Ovary (tissue), 9 donors: ENCODE results near the gene MUSK. TPM values are rescaled to one million over a fixed set of nuclear protein-coding genes. Genes with fewer than 3 reads are reported as not detected.
"Not testable (repeated sequence)": the region's sequence is repeated elsewhere in the genome, so short reads cannot be mapped to it uniquely, and the experiment has no call there.

Source experiments
- DNase-seq, 5 donors: peaks; one replicate each; pipeline ENCODE4 v3.0.0-alpha.2; 2019 to 2020
- H3K27ac ChIP-seq, 2 donors: fragments of 200-600 bp; one replicate each; pipeline versions ENCODE4 v1.5.1 to v1.8.0; 2019 to 2022
- H3K27me3 ChIP-seq: fragments of 200-600 bp; one replicate; pipeline ENCODE4 v1.8.0; 2022
- H3K36me3 ChIP-seq: fragments of 200-600 bp; sonication (generic); one replicate; pipeline ENCODE4 v1.5.1; 2019
- H3K4me1 ChIP-seq: one replicate; pipeline ENCODE4 v1.8.1; 2013; ENCODE audit warnings: mild to moderate bottlenecking, moderate library complexity; ENCODE audit not compliant: insufficient read depth
- H3K4me3 ChIP-seq: fragments of 200-600 bp; sonication (generic); one replicate; pipeline ENCODE4 v1.5.1; 2017
- H3K9me3 ChIP-seq, 2 donors: fragments of 200-600 bp in 1 of 2; sonication (generic) in 1 of 2; one replicate each; pipeline versions ENCODE4 v1.5.1 to v1.8.1; 2013 to 2019; ENCODE audit warnings: mild to moderate bottlenecking in 1 of 2, moderate library complexity in 1 of 2
- EP300 ChIP-seq: sonication (generic); formaldehyde crosslinking; IDR thresholded peaks from one replicate; pipeline ENCODE4 v1.6.1; 2017; ENCODE audit warnings: antibody characterized with exemption
- POLR2A ChIP-seq: fragments of 450-650 bp; IDR thresholded peaks from one replicate; pipeline ENCODE4 v1.6.1; 2017; ENCODE audit warnings: antibody characterized with exemption, mild to moderate bottlenecking, moderate library complexity
- WGBS, 3 donors: extraction: QIAGEN DNeasy Blood & Tissue Kit in 1 of 3; methylation state at CpG; one replicate each; pipeline versions ENCODE4 v1.1.5 to v1.1.7; 2013 to 2017; 5-methylcytosine and 5-hydroxymethylcytosine counted together
- intact Hi-C, 4 donors: fragments of 100-400 bp; cut with DNase I; formaldehyde crosslinking; loops; one replicate each; pipeline versions ENCODE4 v1.11.0 to v1.15.1; 2022 to 2023
- polyA plus RNA-seq, 2 donors: library from polyadenylated mRNA; stranded (reverse); fragments of 200-250 nt in 1 of 2; fragments of 350-450 nt in 1 of 2; fragmentation: Illumina TruSeq in 1 of 2; extraction: RNeasy Lipid Tissue Mini Kit (QIAGEN cat#74804) in 1 of 2; gene quantifications; one replicate each; pipeline ENCODE4 v1.2.3, GENCODE V29; 2013 to 2014
- total RNA-seq, 7 donors: library from RNA; depleted of rRNA in 2 of 7; stranded (reverse); fragments of >200 nt in 2 of 7; fragmentation: NEBNext Ultra II Directional in 3 of 7; extraction: Animal tissue kit (Norgen Biotek cat#: 25700) in 3 of 7; gene quantifications; one replicate each; pipeline versions ENCODE4 v1.1.0 to v1.2.4, GENCODE V29; 2016 to 2023
- TF ChIP-seq, protein P1 (sequence below), 3 donors: fragments of 450-650 bp in 2 of 3; fragments of 200-600 bp in 1 of 3; IDR thresholded peaks; one replicate each; pipeline versions ENCODE4 v1.5.1 to v1.8.0; 2016 to 2022; ENCODE audit warnings: antibody characterized with exemption in 3 of 3, mild to moderate bottlenecking in 1 of 3
- donor health status: DM: no; HTN: no; CAD: no; lungs with moderate emphysema.
- donor health status: DM: no; HTN: no; CAD: no.
- donor health status: Bipolar disorder and iron deficiency.
- donor health status: DM: yes; HTN: yes; CAD: no.
- donor health status: DM: no; HTN: no; CAD: no.
- donor health status: DM: yes; HTN: yes; CAD: no.

MUSK gene
- total and polyA plus RNA-seq, 9 donors: 0.10 to 0.91 (median 0.17) TPM; not detected in 1

- Histone ChIP-seq H3K9me3 (no peaks in the 10 kb centered on the region), H3K4me3 (no peak overlapping the region), H3K36me3 (no peaks in the 10 kb centered on the region), H3K27ac (no peak overlapping the region), H3K4me1 (no peaks in the 10 kb centered on the region), H3K27me3 (no peaks in the 10 kb centered on the region)
- WGBS, 3 donors: 2 to 6% (median 6%) methylated on average over 1 of the region's 1 CpG
- DNase-seq: no peak
- TF ChIP-seq, protein P1, sequence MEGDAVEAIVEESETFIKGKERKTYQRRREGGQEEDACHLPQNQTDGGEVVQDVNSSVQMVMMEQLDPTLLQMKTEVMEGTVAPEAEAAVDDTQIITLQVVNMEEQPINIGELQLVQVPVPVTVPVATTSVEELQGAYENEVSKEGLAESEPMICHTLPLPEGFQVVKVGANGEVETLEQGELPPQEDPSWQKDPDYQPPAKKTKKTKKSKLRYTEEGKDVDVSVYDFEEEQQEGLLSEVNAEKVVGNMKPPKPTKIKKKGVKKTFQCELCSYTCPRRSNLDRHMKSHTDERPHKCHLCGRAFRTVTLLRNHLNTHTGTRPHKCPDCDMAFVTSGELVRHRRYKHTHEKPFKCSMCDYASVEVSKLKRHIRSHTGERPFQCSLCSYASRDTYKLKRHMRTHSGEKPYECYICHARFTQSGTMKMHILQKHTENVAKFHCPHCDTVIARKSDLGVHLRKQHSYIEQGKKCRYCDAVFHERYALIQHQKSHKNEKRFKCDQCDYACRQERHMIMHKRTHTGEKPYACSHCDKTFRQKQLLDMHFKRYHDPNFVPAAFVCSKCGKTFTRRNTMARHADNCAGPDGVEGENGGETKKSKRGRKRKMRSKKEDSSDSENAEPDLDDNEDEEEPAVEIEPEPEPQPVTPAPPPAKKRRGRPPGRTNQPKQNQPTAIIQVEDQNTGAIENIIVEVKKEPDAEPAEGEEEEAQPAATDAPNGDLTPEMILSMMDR (IDR thresholded peaks at IDR 0.05): no peak
- TF ChIP-seq EP300 (no peak), POLR2A (no peak)
- intact Hi-C loops: no loop called here
Measured at GRCh38 chr9:110785166-110785565, 116.6 kb downstream of the MUSK start.

DNA sequence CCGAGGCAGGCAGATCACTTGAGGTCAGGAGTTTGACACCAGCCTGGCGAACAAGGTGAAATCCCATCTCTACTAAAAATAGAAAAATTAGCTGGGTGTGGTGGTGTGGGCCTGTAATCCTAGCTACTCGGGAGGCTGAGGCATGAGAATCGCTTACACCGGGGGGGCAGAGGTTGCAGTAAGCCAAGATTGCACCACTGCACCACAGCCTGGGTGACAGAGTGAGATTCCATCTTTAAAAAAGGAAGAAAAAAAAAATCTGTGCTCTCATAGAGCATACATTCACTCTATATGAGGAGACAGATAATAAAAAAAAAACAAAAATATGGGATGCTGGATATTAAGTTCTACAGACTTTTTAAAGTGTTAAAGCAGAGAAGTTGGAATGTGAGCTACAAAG lies 119.8 kb downstream of the MUSK start:
- H3K36me3 ChIP-seq, intact Hi-C loops, H3K27me3 ChIP-seq, H3K27ac ChIP-seq, H3K4me1 ChIP-seq, DNase-seq, H3K9me3 ChIP-seq, H3K4me3 ChIP-seq: not testable (repeated sequence)
- 92 to 98% (median 96%) methylated on average over 5 of the region's 5 CpGs for WGBS, 3 donors

DNA sequence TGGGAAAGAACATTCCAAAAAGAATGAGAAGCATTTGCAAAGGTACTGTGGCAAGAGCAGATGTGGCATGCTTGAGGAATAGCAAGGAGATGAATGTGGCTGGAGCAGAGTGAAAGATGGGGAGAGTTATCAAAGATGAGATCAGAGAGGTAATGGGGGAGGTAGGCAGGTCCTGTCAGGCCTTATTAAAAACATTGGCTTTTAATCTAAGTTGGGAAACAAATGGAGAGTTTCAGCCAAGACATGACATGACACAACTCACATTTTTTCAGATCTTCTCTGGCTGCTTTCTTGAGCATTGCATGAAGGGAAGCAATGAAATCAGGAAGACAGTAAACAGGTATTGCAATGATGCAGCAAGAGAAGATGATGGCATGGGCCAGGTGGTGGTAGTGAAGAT lies 120.3 kb downstream of the MUSK start:
- intact Hi-C loops: no loop called here
- no peaks in the 10 kb centered on the region for H3K36me3 ChIP-seq

GRCh38 chr9:110797611-110798010 lies 129.0 kb downstream of the MUSK start:
- Histone ChIP-seq H3K36me3 (no peaks in the 10 kb centered on the region), H3K4me1 (no peaks in the 10 kb centered on the region), H3K9me3 (no peaks in the 10 kb centered on the region), H3K27ac (no peak overlapping the region), H3K27me3 (no peaks in the 10 kb centered on the region), H3K4me3 (no peak overlapping the region)
- DNase-seq: no peak
- WGBS, 3 donors: 41 to 48% (median 47%) methylated on average over 2 of the region's 2 CpGs
- intact Hi-C loops: no loop called here
- no peak for TF ChIP-seq POLR2A
- TF ChIP-seq, protein P1 (IDR thresholded peaks at IDR 0.05): no peak
- TF ChIP-seq EP300: no peak

More for the DNA sequence above, 120.3 kb downstream of the MUSK start:
- H3K9me3 ChIP-seq: no peaks in the 10 kb centered on the region
- no peak overlapping the region for H3K27ac ChIP-seq
- no peaks in the 10 kb centered on the region for H3K4me1 ChIP-seq
- no peak for DNase-seq
- TF ChIP-seq EP300 (no peak), POLR2A (no peak)
- TF ChIP-seq, protein P1 (IDR thresholded peaks at IDR 0.05): no peak
- H3K4me3 ChIP-seq: no peak overlapping the region
- no peaks in the 10 kb centered on the region for H3K27me3 ChIP-seq

DNA sequence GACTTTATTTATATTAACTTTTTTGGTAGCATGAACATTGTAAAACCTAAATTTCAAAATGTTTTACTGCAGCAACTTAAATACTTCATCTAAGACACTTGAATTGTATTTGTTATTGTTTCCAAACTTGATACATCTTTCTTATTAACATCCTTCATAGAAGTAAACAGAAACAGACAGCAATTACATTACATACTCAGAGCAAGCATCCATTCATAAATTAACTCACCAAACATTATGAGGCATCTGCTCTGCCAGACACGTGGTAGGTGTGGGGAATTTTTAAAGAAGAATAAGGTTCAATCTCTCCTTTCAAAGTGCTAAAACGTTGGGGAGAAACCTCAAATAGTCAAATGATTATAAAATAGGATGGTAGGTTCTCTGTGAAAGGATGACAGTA lies 130.8 kb downstream of the MUSK start:
- H3K36me3 ChIP-seq: no peaks in the 10 kb centered on the region
- no peaks in the 10 kb centered on the region for H3K27me3 ChIP-seq
- H3K9me3 ChIP-seq: no peaks in the 10 kb centered on the region
- no peak overlapping the region for H3K27ac ChIP-seq
- intact Hi-C loops: no loop called here
- H3K4me3 ChIP-seq: no peak overlapping the region
- DNase-seq: no peak
- 32 to 45% (median 37%) methylated on average over 2 of the region's 2 CpGs for WGBS, 3 donors
- H3K4me1 ChIP-seq: no peaks in the 10 kb centered on the region
- TF ChIP-seq, protein P1 (IDR thresholded peaks at IDR 0.05): no peak
- no peak for TF ChIP-seq POLR2A
- no peak for TF ChIP-seq EP300
